Keratinocyte (primary cell): Measurements from ENCODE around the gene BAG3. TPM values are rescaled to one million over a fixed set of nuclear protein-coding genes. Genes with fewer than 3 reads are reported as not detected.

ENCODE experiments used
- DNase-seq: peaks from one replicate; pipeline ENCODE4 v3.0.0-alpha.2; 2011; ENCODE audit warnings: low read depth, missing footprints, low spot score
- FAIRE-seq: peaks from 2 replicates; lab custom pipeline; 2011; peaks lifted over from hg19 to GRCh38; lab: Jason Lieb, UNC
- H2AFZ ChIP-seq: 2 replicates; pipeline ENCODE4 v1.6.0; 2012; ENCODE audit warnings: low read length, control low read depth, inconsistent platforms; ENCODE audit not compliant: control insufficient read depth
- H3K27ac ChIP-seq: 2 replicates; pipeline ENCODE4 v1.5.1; 2011; ENCODE audit warnings: low read length; ENCODE audit not compliant: control insufficient read depth, insufficient read depth
- H3K27me3 ChIP-seq: 3 replicates; pipeline ENCODE4 v1.6.0; 2011; ENCODE audit warnings: low read length; ENCODE audit not compliant: control insufficient read depth, insufficient read depth; ENCODE audit errors: extremely low read depth
- H3K36me3 ChIP-seq, 2 experiments: 2 replicates in 1 of 2; 3 replicates in 1 of 2; pipeline ENCODE4 v1.5.1; 2011; ENCODE audit warnings: low read length in 2 of 2, mild to moderate bottlenecking in 1 of 2; ENCODE audit not compliant: control insufficient read depth in 2 of 2, insufficient read depth in 2 of 2; ENCODE audit errors: extremely low read depth in 1 of 2
- H3K4me1 ChIP-seq: 3 replicates; pipeline ENCODE4 v1.5.1; 2011; ENCODE audit warnings: low read length; ENCODE audit not compliant: control insufficient read depth, insufficient read depth; ENCODE audit errors: extremely low read depth
- H3K4me2 ChIP-seq: 3 replicates; pipeline ENCODE4 v1.6.0; 2011; ENCODE audit warnings: low read depth, low read length; ENCODE audit not compliant: control insufficient read depth, insufficient read depth; ENCODE audit errors: extremely low read depth
- H3K4me3 ChIP-seq, 3 experiments: fragments of 200-600 bp in 1 of 3; sonication (generic) in 1 of 3; 2 replicates in 2 of 3; 3 replicates in 1 of 3; pipeline ENCODE4 v1.5.1; 2011 to 2016; ENCODE audit warnings: low read length in 3 of 3, mild to moderate bottlenecking in 3 of 3, control low read depth in 2 of 3, inconsistent platforms in 1 of 3, low read depth in 1 of 3, mixed read lengths in 1 of 3, mixed run types in 1 of 3, moderate library complexity in 1 of 3; ENCODE audit not compliant: control insufficient read depth in 2 of 3, insufficient read depth in 2 of 3; ENCODE audit errors: extremely low read depth in 1 of 3
- H3K79me2 ChIP-seq: 2 replicates; pipeline ENCODE4 v1.6.0; 2012; ENCODE audit warnings: low read length; ENCODE audit not compliant: control insufficient read depth, insufficient read depth
- H3K9ac ChIP-seq: 3 replicates; pipeline ENCODE4 v1.6.0; 2011; ENCODE audit warnings: low read length; ENCODE audit not compliant: control insufficient read depth, insufficient read depth; ENCODE audit errors: extremely low read depth
- H3K9me1 ChIP-seq: 3 replicates; pipeline ENCODE4 v1.6.0; 2011; ENCODE audit warnings: low read length; ENCODE audit not compliant: control insufficient read depth, insufficient read depth; ENCODE audit errors: extremely low read depth
- H3K9me3 ChIP-seq: 2 replicates; pipeline ENCODE4 v1.5.1; 2012; ENCODE audit warnings: low read depth, low read length; ENCODE audit not compliant: control insufficient read depth
- H4K20me1 ChIP-seq: 3 replicates; pipeline ENCODE4 v1.6.0; 2011; ENCODE audit warnings: low read length; ENCODE audit not compliant: control insufficient read depth, insufficient read depth; ENCODE audit errors: extremely low read depth
- CTCF ChIP-seq, 3 experiments: IDR thresholded peaks in 1 of 3; conservative IDR thresholded peaks in 1 of 3; optimal IDR thresholded peaks in 1 of 3; 2 replicates in 2 of 3; 3 replicates in 1 of 3; pipeline versions ENCODE3 to v1.5.1; 2011; ENCODE audit warnings: low read length in 3 of 3, mild to moderate bottlenecking in 3 of 3, moderate library complexity in 2 of 3, control low read depth in 1 of 3, inconsistent platforms in 1 of 3; ENCODE audit not compliant: insufficient read depth in 2 of 3; ENCODE audit errors: extremely low read depth in 1 of 3
- EZH2 ChIP-seq: IDR thresholded peaks from one replicate; pipeline ENCODE4 v1.6.1; 2012; ENCODE audit warnings: inconsistent platforms, mild to moderate bottlenecking, low read length, moderate library complexity
- dilution Hi-C: fragments of 300-500 bp; cut with MboI; formaldehyde crosslinking; loops from one replicate; pipeline ENCODE4 v1.7.0; 2020; ENCODE audit warnings: low sequenced_read_pairs; ENCODE audit not compliant: extremely low pct_ligation_motif_present
- polyA plus RNA-seq, 5 experiments: library from polyadenylated mRNA; depleted of rRNA in 3 of 5; stranded (reverse) in 3 of 5; stranded (forward) in 1 of 5; unstranded in 1 of 5; fragments of >200 nt; gene quantifications; 1 replicate in 1 of 5; 2 replicates in 3 of 5; 3 replicates in 1 of 5; pipeline versions ENCODE4 v1.2.1 to v1.2.3, GENCODE V29; 2011 to 2012; ENCODE audit warnings: missing spikeins in 2 of 5, low read depth in 1 of 5, low replicate concordance in 1 of 5

Gene BAG3
- polyA plus RNA-seq, 1 donor (not counting 4 experiments of a cell fraction or from before 2014, with no cell fraction given) = 26.2 TPM

DNA sequence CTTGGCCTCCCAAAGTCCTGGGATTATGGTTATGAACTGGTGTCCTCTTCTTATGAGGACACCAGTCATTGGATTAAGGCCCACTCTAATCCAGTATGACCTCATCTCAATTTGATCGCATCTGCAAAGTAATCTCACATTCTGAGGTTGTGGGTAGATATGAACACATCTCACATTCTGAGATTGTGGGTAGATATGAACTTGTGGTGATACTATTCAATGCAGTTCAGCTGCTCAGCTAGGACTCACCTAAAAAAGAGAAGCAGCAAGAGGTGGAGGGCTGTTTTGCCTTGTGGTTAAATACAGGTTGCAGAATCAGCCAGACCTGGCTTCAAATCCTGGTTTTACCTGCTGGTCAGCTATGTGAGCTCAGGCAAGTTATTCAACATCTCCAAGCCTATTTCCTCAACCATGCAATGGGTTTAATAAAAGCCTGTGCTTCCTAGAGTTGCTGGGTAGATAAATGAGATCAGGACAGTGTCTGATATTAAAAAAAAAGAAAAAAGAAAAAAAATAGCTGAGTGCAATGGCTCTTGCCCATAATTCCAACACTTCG lies 8.5 kb upstream of the BAG3 start:
- Histone ChIP-seq H4K20me1 (no peaks in the 10 kb centered on the region), H3K4me3 (no peak overlapping the region), H3K9me1 (no peaks in the 10 kb centered on the region), H3K27me3 (no peaks in the 10 kb centered on the region), H3K4me1 (no peaks in the 10 kb centered on the region), H3K9ac (no peak overlapping the region), H3K36me3 (no peaks in the 10 kb centered on the region), H3K9me3 (peaks cover 9% of the 10 kb centered on the region), H3K4me2 (no peak overlapping the region), H3K79me2 (no peaks in the 10 kb centered on the region), H2AFZ (no peak overlapping the region), H3K27ac (no peak overlapping the region)
- no peak for DNase-seq
- dilution Hi-C loops = no loop called here
- peak; percentile 39 for FAIRE-seq
- TF ChIP-seq CTCF (optimal IDR thresholded peaks at IDR 0.05 in 1 of 3, IDR thresholded peaks at IDR 0.05 in 1 of 3, conservative IDR thresholded peaks at IDR 0.05 in 1 of 3; ENCODE audit: extremely low read depth in 1 of 3, insufficient read depth in 2 of 3, low read length in 3 of 3) (no peak), EZH2 (no peak)

DNA sequence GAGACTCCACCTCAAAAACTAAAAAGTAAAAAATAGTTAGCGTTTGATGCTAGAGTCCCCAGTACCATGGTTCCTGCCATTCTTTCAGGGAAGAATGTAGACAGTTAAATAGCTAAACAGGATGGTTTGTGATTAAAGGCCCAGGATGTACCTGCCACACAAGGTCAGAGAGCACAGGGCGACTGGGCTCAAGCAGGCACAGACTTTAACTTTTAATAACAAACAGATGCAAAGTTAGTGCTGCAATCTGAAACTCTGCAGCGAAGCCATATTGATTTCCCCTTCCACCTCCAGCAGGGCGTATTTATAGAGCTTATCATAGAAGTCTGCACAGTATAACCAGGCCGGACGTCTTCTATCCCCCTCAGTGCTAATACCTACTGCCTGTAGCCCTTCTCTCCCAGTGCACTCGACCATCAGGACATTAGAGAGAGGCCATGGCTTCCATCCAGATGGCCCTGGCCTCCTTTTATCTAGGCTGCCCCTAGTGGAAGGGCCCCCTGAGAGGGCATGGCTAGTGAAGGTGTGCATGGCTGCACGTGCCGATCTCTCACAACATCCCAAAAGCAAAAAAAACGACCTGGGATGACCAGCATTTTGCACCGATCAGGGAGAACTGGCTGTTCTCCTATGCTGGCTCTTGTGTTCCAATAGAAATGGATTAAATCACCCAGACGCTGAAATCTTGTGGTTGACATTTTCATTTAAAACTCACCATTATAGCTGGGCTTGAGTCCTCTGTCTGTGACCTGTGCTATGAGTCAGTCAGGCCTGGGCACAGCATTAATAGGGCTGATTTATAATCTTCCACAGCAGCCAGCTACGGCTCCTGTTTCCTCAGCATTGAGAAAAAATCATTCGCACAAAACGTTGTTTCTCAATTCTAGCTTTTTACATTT lies 7.6 kb upstream of the BAG3 start:
- Histone ChIP-seq H3K27ac (no peak overlapping the region), H3K9ac (no peak overlapping the region), H4K20me1 (no peaks in the 10 kb centered on the region), H3K4me1 (no peaks in the 10 kb centered on the region), H3K4me2 (no peak overlapping the region), H3K9me1 (no peaks in the 10 kb centered on the region), H3K4me3 (no peak overlapping the region), H3K9me3 (peaks cover 9% of the 10 kb centered on the region), H3K27me3 (no peaks in the 10 kb centered on the region), H3K36me3 (no peaks in the 10 kb centered on the region), H2AFZ (no peak overlapping the region), H3K79me2 (no peaks in the 10 kb centered on the region)
- FAIRE-seq = no peak
- dilution Hi-C loops = no loop called here
- TF ChIP-seq CTCF (optimal IDR thresholded peaks at IDR 0.05 in 1 of 3, IDR thresholded peaks at IDR 0.05 in 1 of 3, conservative IDR thresholded peaks at IDR 0.05 in 1 of 3; ENCODE audit: extremely low read depth in 1 of 3, insufficient read depth in 2 of 3, low read length in 3 of 3) (no peak), EZH2 (no peak)
- no peak for DNase-seq
